Endothelial cell of umbilical vein (primary cell): Measurements from ENCODE around the gene POGZ. TPM values are rescaled to one million over a fixed set of nuclear protein-coding genes. Genes with fewer than 3 reads are reported as not detected.

Experiments
- BruUV-seq: library from RNA; stranded (reverse); fragments of 400-500 nt; replicated peaks from 2 replicates; lab custom pipeline; 2021; lab: Mats Ljungman, UMichigan
- CTCF ChIA-PET: fragments of 300-600, 350-600 bp; sonication (Branson Sonifier 250); formaldehyde crosslinking; loops from one replicate; lab custom pipeline; 2021; ENCODE audit warnings: antibody characterized with exemption, inconsistent platforms; lab: Charles Lee
- POLR2A ChIA-PET: fragments of 300-600, 350-600 bp; sonication (Branson Sonifier 250); formaldehyde crosslinking; loops from one replicate; lab custom pipeline; 2021; ENCODE audit warnings: antibody characterized with exemption, inconsistent platforms; lab: Charles Lee
- DNase-seq: peaks from one replicate; pipeline ENCODE4 v3.0.0-alpha.2; 2011; ENCODE audit warnings: low read depth, low spot score
- FAIRE-seq: peaks from 2 replicates; lab custom pipeline; 2011; peaks lifted over from hg19 to GRCh38; lab: Jason Lieb, UNC
- H2AFZ ChIP-seq: 2 replicates; pipeline ENCODE4 v1.6.0; 2012; ENCODE audit warnings: low read depth, low read length, control low read depth, inconsistent platforms
- H3K27ac ChIP-seq: 2 replicates; pipeline ENCODE4 v1.5.1; 2011; ENCODE audit warnings: low read depth, mild to moderate bottlenecking, control low read depth, low read length, moderate library complexity; ENCODE audit not compliant: insufficient read depth
- H3K27me3 ChIP-seq, 2 experiments: 2 replicates each; pipeline versions ENCODE4 v1.6.0 to v1.6.1; 2011; ENCODE audit warnings: low read length in 2 of 2, mixed read lengths in 1 of 2; ENCODE audit not compliant: control insufficient read depth in 2 of 2, insufficient read depth in 2 of 2
- H3K36me3 ChIP-seq, 2 experiments: 2 replicates in 1 of 2; 3 replicates in 1 of 2; pipeline ENCODE4 v1.5.1; 2011; ENCODE audit warnings: low read length in 2 of 2, mild to moderate bottlenecking in 1 of 2, moderate library complexity in 1 of 2; ENCODE audit not compliant: control insufficient read depth in 2 of 2, insufficient read depth in 2 of 2; ENCODE audit errors: extremely low read depth in 1 of 2
- H3K4me1 ChIP-seq: 3 replicates; pipeline ENCODE4 v1.5.1; 2011; ENCODE audit warnings: mild to moderate bottlenecking, low read length; ENCODE audit not compliant: control insufficient read depth, insufficient read depth; ENCODE audit errors: extremely low read depth
- H3K4me2 ChIP-seq: 2 replicates; pipeline ENCODE4 v1.6.1; 2011; ENCODE audit warnings: low read length, control low read depth, mixed read lengths; ENCODE audit not compliant: insufficient read depth
- H3K4me3 ChIP-seq, 3 experiments: fragments of 200-600 bp in 1 of 3; sonication (generic), shearing (Covaris generic) in 1 of 3; replicated peaks in 1 of 3; 2 replicates each; pipeline ENCODE4 v1.5.1; 2011 to 2016; ENCODE audit warnings: control low read depth in 3 of 3, low read length in 3 of 3, mild to moderate bottlenecking in 2 of 3, inconsistent platforms in 1 of 3, low read depth in 1 of 3, moderate library complexity in 1 of 3; ENCODE audit not compliant: insufficient read depth in 1 of 3
- H3K79me2 ChIP-seq: 2 replicates; pipeline ENCODE4 v1.6.0; 2012; ENCODE audit warnings: low read length, inconsistent platforms; ENCODE audit not compliant: control insufficient read depth, insufficient read depth
- H3K9ac ChIP-seq: replicated peaks from 2 replicates; pipeline ENCODE3; 2011; ENCODE audit warnings: low read length, control low read depth; ENCODE audit not compliant: insufficient read depth; ENCODE audit errors: extremely low read depth
- H3K9me1 ChIP-seq: replicated peaks from 3 replicates; pipeline ENCODE4 v1.6.0; 2011; ENCODE audit warnings: mild to moderate bottlenecking, low read length; ENCODE audit not compliant: control insufficient read depth, insufficient read depth; ENCODE audit errors: extremely low read depth
- H3K9me3 ChIP-seq: replicated peaks from 2 replicates; pipeline ENCODE4 v1.5.1; 2012; ENCODE audit warnings: low read length, inconsistent platforms; ENCODE audit not compliant: control insufficient read depth, insufficient read depth
- H4K20me1 ChIP-seq: replicated peaks from 2 replicates; pipeline ENCODE3; 2011; ENCODE audit warnings: mild to moderate bottlenecking, low read length; ENCODE audit not compliant: control insufficient read depth, insufficient read depth; ENCODE audit errors: extremely low read depth
- CTCF ChIP-seq, 2 donors: IDR thresholded peaks; 1 replicate in 1 of 2; 2 replicates in 1 of 2; pipeline ENCODE4 v1.5.1; 2011; ENCODE audit warnings: low read length in 2 of 2, mild to moderate bottlenecking in 2 of 2, moderate library complexity in 2 of 2, control low read depth in 1 of 2, inconsistent platforms in 1 of 2, low read depth in 1 of 2; ENCODE audit not compliant: insufficient read depth in 1 of 2; ENCODE audit errors: extremely low read depth in 1 of 2
- EZH2 ChIP-seq: IDR thresholded peaks from 2 replicates; pipeline ENCODE4 v1.6.1; 2012; ENCODE audit warnings: borderline replicate concordance, low read depth, mild to moderate bottlenecking, moderate library complexity, low read length, inconsistent platforms; ENCODE audit not compliant: severe bottlenecking
- FOS ChIP-seq: IDR thresholded peaks from 2 replicates; pipeline ENCODE4 v1.6.1; 2011; ENCODE audit warnings: mild to moderate bottlenecking, low read length, moderate library complexity, borderline replicate concordance; ENCODE audit not compliant: insufficient read depth
- GATA2 ChIP-seq: IDR thresholded peaks from 2 replicates; pipeline ENCODE4 v1.7.0; 2011; ENCODE audit warnings: low read depth, mild to moderate bottlenecking, moderate library complexity, mixed read lengths, low read length; ENCODE audit not compliant: insufficient read length, insufficient read depth
- JUN ChIP-seq: IDR thresholded peaks from 2 replicates; pipeline ENCODE4 v1.6.1; 2011; ENCODE audit warnings: borderline replicate concordance, low read depth; ENCODE audit not compliant: insufficient read length, insufficient read depth
- MAX ChIP-seq: IDR thresholded peaks from 2 replicates; pipeline ENCODE4 v1.6.1; 2011; ENCODE audit not compliant: insufficient read depth, insufficient read length
- MYC ChIP-seq: IDR thresholded peaks from one replicate; pipeline ENCODE4 v1.6.1; 2011; ENCODE audit warnings: mild to moderate bottlenecking, low read depth, low read length
- POLR2A ChIP-seq: IDR thresholded peaks from 2 replicates; pipeline ENCODE4 v1.6.1; 2012; ENCODE audit warnings: low read depth, mild to moderate bottlenecking, control low read depth, low read length
- POLR2AphosphoS5 ChIP-seq: IDR thresholded peaks from 2 replicates; pipeline ENCODE4 v1.6.1; 2012; ENCODE audit warnings: low read depth, mild to moderate bottlenecking, control low read depth, low read length, moderate library complexity; ENCODE audit not compliant: insufficient read depth
- dilution Hi-C: fragments of 300-500 bp; cut with MboI; formaldehyde crosslinking; loops from one replicate; pipeline ENCODE4 v1.15.0; 2019; ENCODE audit warnings: low sequenced_read_pairs; ENCODE audit not compliant: extremely low pct_ligation_motif_present
- intact Hi-C: fragments of 100-400 bp; cut with micrococcal nuclease; formaldehyde crosslinking; loops from one replicate; pipeline ENCODE4 v1.10.0; 2022
- polyA plus RNA-seq, 4 experiments: library from polyadenylated mRNA; depleted of rRNA in 3 of 4; stranded (reverse) in 3 of 4; unstranded in 1 of 4; fragments of >200 nt; gene quantifications; 2 replicates each; pipeline versions ENCODE4 v1.2.1 to v1.2.3, GENCODE V29; 2011 to 2012; ENCODE audit warnings: missing spikeins in 1 of 4
- total RNA-seq: library from RNA; stranded (reverse); gene quantifications from 2 replicates; pipeline ENCODE4 v1.2.3, GENCODE V29; 2021

The POGZ gene
- total and polyA plus RNA-seq, 2 donors (not counting 3 experiments of a cell fraction or from before 2014, with no cell fraction given): 50.7 to 96.7 TPM

GRCh38 chr1:151502859-151503780, 43.8 kb upstream of the POGZ start:
- Histone ChIP-seq H3K9me3 (no peaks in the 10 kb centered on the region), H3K36me3 (no peaks in the 10 kb centered on the region), H3K79me2 (no peaks in the 10 kb centered on the region), H3K9ac (no peak overlapping the region), H3K4me2 (no peak overlapping the region), H2AFZ (no peak overlapping the region), H3K4me1 (no peaks in the 10 kb centered on the region), H3K4me3 (no peak overlapping the region), H4K20me1 (no peaks in the 10 kb centered on the region), H3K27ac (no peak overlapping the region), H3K27me3 (peaks cover 0 to 6% of the 10 kb centered on the region in 2 experiments), H3K9me1 (no peaks in the 10 kb centered on the region)
- DNase-seq: no peak
- dilution Hi-C loops (no loop called here), intact Hi-C loops (no loop called here)
- no TSS peak for BruUV-seq
- TF ChIP-seq FOS: no peak
- no peak for TF ChIP-seq CTCF (IDR thresholded peaks at IDR 0.05; ENCODE audit: extremely low read depth in 1 of 2, insufficient read depth in 1 of 2, low read depth in 1 of 2, low read length in 2 of 2)
- no peak for TF ChIP-seq POLR2AphosphoS5
- TF ChIP-seq POLR2A: no peak
- TF ChIP-seq JUN: no peak
- TF ChIP-seq MAX: no peak
- no peak for TF ChIP-seq EZH2
- no peak for TF ChIP-seq GATA2
- no peak for TF ChIP-seq MYC
- CTCF ChIA-PET: no interaction called here
- POLR2A ChIA-PET: interaction anchor here (0.6 kb wide), 1 partner anchor 184 kb away, joined by 3 read pairs; no protein-coding TSS in a partner anchor
- FAIRE-seq: no peak
